ENCODE measurements around the gene CDC25A.

- TF ChIP-seq, protein P1, sequence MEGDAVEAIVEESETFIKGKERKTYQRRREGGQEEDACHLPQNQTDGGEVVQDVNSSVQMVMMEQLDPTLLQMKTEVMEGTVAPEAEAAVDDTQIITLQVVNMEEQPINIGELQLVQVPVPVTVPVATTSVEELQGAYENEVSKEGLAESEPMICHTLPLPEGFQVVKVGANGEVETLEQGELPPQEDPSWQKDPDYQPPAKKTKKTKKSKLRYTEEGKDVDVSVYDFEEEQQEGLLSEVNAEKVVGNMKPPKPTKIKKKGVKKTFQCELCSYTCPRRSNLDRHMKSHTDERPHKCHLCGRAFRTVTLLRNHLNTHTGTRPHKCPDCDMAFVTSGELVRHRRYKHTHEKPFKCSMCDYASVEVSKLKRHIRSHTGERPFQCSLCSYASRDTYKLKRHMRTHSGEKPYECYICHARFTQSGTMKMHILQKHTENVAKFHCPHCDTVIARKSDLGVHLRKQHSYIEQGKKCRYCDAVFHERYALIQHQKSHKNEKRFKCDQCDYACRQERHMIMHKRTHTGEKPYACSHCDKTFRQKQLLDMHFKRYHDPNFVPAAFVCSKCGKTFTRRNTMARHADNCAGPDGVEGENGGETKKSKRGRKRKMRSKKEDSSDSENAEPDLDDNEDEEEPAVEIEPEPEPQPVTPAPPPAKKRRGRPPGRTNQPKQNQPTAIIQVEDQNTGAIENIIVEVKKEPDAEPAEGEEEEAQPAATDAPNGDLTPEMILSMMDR (CRISPR knock-in tag; IDR thresholded peaks at IDR 0.05) = no peak
- TF ChIP-seq RAD21 (CRISPR knock-in tag; IDR thresholded peaks at IDR 0.05) (no peak), ZNF335 (CRISPR knock-in tag; IDR thresholded peaks at IDR 0.05) (no peak), CREM (IDR thresholded peaks at IDR 0.05) (no peak), CREM (CRISPR knock-in tag; IDR thresholded peaks at IDR 0.05) (no peak), BRD4 (CRISPR knock-in tag; IDR thresholded peaks at IDR 0.05) (no peak)
These were observed 58.3 kb downstream of the CDC25A start for GRCh38 chr3:48129921-48130320.
